Activated T-helper 17 cell treated with anti-CD3 and anti-CD28 coated beads, Interleukin-2, amount 50 U/mL, for 72 hours (primary cell): ENCODE measurements around the gene MATN1. TPM values are rescaled to one million over a fixed set of nuclear protein-coding genes. Genes with fewer than 3 reads are reported as not detected.

Experiments
- ATAC-seq: fragments of 150-1000 bp; cut with Tn5 transposase; replicated peaks from 2 replicates; pipeline ENCODE4 v1.10.0; 2021; ENCODE audit warnings: mild to moderate bottlenecking, moderate library complexity
- H3K27ac Mint-ChIP-seq: one replicate; pipeline ENCODE4 v1.8.0; 2022; ENCODE audit warnings: mixed read lengths
- H3K27me3 Mint-ChIP-seq: one replicate; pipeline ENCODE4 v1.8.0; 2022; ENCODE audit warnings: mixed read lengths
- H3K36me3 Mint-ChIP-seq: one replicate; pipeline ENCODE4 v1.8.0; 2022; ENCODE audit warnings: low read depth, mild to moderate bottlenecking, mixed read lengths
- H3K4me1 Mint-ChIP-seq: one replicate; pipeline ENCODE4 v1.8.0; 2022; ENCODE audit warnings: mixed read lengths
- H3K4me3 Mint-ChIP-seq: one replicate; pipeline ENCODE4 v1.8.0; 2022; ENCODE audit warnings: mild to moderate bottlenecking, mixed read lengths
- H3K9me3 Mint-ChIP-seq: one replicate; pipeline ENCODE4 v1.8.0; 2022; ENCODE audit warnings: mixed read lengths
- total RNA-seq, 2 donors: library from RNA; stranded (reverse); gene quantifications; one replicate each; pipeline ENCODE4 v1.2.3, GENCODE V29; 2022

MATN1 gene
- total RNA-seq, 2 donors from 2014 or later, result 0.26 to 0.52 TPM

DNA sequence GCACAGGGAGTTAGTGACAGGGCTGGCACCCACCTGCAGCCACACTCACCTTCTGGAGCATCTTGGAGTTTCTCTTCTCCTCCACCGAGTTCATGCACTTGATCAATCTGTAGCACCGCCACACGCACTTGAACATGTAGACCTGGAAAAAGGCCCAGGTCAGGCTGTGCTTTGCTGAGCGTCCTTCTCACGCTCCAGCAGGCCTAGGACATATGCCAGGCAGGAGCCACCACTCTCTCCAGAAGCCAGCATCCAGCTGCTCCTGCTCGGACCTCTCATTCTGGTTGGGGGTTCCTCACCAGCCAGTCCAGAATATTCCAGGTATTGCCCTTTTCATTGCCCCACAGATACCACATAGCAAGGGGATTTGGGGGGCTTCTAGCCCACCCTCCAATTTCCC, 11.7 kb upstream of the MATN1 start:
- peaks cover 85% of the 10 kb centered on the region for H3K36me3 Mint-ChIP-seq
- no peak for ATAC-seq
- H3K9me3 Mint-ChIP-seq, result no peaks in the 10 kb centered on the region
- H3K4me1 Mint-ChIP-seq, result peaks cover 4% of the 10 kb centered on the region
- H3K27ac Mint-ChIP-seq, result peak overlapping the region; percentile 11
- no peaks in the 10 kb centered on the region for H3K27me3 Mint-ChIP-seq
- no peak overlapping the region for H3K4me3 Mint-ChIP-seq

DNA sequence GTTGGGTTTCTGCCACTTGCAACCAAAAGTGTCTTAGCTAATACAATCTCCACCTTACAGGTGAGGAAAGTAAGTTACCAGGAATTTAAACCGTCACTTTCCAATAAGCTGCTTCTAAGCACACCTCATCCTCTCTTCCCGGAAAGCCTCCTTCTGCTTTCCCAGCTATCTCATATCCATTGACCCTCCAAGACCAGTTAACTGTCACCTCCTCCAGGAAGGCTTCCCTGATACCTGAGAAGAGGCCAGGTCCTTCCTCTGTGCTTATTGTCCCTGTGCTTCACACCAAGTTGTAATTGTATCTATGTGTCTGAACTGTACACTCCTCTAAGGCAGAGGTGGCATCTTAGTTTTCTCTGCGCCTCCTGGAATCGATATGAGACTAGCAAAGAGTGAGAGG, 11.2 kb upstream of the MATN1 start:
- Mint-ChIP-seq H3K27ac (peak overlapping the region; percentile 11), H3K4me3 (no peak overlapping the region), H3K4me1 (peaks cover 4% of the 10 kb centered on the region), H3K36me3 (peaks cover 80% of the 10 kb centered on the region), H3K27me3 (no peaks in the 10 kb centered on the region), H3K9me3 (no peaks in the 10 kb centered on the region)
- no peak for ATAC-seq

GRCh38 chr1:30734106-30734505, 10.7 kb upstream of the MATN1 start:
- Mint-ChIP-seq H3K27ac (peak overlapping the region; percentile 11), H3K4me1 (peaks cover 4% of the 10 kb centered on the region), H3K36me3 (peaks cover 75% of the 10 kb centered on the region), H3K27me3 (no peaks in the 10 kb centered on the region), H3K4me3 (no peak overlapping the region), H3K9me3 (no peaks in the 10 kb centered on the region)
- ATAC-seq, result no peak

DNA sequence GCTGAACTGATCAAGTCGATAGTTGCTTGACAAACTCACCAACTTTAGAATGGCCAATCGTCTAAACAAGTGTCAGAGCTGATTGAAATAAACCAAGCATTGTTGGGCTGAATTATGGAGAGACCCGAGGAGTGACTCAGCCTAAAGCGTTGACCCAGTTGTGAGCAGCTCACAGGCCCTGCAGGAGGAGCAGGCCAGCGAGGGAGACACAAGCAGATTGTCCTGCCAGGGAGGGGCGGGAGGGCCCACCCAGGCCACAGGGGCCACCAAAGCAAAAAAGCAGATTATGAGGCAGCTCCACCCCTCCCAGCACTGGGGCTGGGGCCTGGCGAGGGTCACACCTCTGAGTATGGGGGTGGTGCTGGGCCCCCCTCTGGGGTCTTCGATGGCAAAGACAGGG, 10.1 kb upstream of the MATN1 start:
- Mint-ChIP-seq H3K27ac (no peak overlapping the region), H3K27me3 (no peaks in the 10 kb centered on the region), H3K36me3 (peaks cover 69% of the 10 kb centered on the region), H3K4me3 (no peak overlapping the region), H3K9me3 (no peaks in the 10 kb centered on the region), H3K4me1 (no peaks in the 10 kb centered on the region)
- ATAC-seq, result no peak

- Mint-ChIP-seq H3K27me3 (no peaks in the 10 kb centered on the region), H3K4me3 (peak overlapping the region; percentile 3), H3K27ac (peak overlapping the region; percentile 59), H3K36me3 (peaks cover 58% of the 10 kb centered on the region), H3K4me1 (no peaks in the 10 kb centered on the region), H3K9me3 (no peaks in the 10 kb centered on the region)
- ATAC-seq, result peak; percentile 28
Measured at GRCh38 chr1:30732277-30732996, 9.1 kb upstream of the MATN1 start.

DNA sequence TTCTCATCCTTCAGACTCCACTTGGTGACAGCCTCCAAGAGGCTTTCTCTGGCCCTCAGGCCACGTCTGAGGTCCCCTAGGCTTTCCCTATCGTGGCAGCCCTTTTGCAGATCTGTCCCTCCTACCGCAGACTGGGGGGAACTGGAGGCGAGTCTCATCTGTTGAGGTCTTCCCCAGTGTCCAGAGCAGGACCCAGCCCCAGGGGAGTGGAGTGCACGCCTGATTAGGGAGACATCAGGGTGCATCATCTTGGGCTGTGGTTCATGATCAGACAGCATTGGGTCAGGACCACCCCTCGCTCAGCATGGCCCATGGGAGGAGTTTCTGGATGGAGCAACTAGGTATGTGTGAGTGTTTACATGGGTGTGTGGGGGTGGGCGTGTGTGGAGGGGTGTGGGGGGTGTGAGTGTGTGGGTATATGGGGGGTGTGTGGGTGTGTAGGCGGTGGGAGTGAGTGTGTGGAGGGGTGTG, 8.5 kb upstream of the MATN1 start:
- peak; percentile 73 for ATAC-seq
- peaks cover 53% of the 10 kb centered on the region for H3K36me3 Mint-ChIP-seq
- no peaks in the 10 kb centered on the region for H3K9me3 Mint-ChIP-seq
- H3K4me3 Mint-ChIP-seq, result peak overlapping the region; percentile 3
- no peaks in the 10 kb centered on the region for H3K27me3 Mint-ChIP-seq
- no peaks in the 10 kb centered on the region for H3K4me1 Mint-ChIP-seq
- H3K27ac Mint-ChIP-seq, result peak overlapping the region; percentile 59

DNA sequence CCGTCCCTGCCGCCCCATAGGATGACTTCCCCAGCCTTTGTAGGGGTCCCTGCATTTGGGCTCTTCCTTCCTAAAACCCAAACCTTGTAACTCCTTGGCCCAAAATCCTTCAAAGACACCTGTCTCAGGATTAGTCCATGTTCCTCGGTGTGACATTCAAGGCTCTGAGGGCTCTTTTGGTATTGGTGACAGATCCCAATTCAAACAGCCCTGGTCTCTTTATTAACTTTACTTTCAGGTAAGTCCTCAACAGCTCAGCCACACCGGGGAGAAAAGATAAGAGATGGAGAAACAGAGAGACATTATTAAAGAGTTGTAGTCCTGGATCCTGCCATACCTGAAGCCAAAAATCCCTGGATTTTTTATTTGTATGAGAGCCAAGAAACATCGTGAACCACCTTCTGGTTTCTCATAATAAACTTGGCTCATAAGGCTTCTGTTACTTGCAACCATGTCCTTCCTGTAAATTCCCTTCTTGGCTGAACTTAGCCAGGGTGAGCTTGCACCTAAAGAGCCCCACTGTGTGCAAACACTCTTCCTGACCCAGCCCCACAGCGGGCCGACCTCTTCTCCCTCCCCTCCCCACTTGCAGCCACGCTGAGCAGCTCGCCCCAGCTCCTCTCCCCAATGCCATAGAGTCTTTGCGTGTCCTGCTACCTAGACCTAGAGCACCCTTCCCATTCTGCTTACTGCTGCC, 7.9 kb upstream of the MATN1 start:
- no peaks in the 10 kb centered on the region for H3K4me1 Mint-ChIP-seq
- H3K9me3 Mint-ChIP-seq, result no peaks in the 10 kb centered on the region
- H3K36me3 Mint-ChIP-seq, result peaks cover 47% of the 10 kb centered on the region
- peak overlapping the region; percentile 59 for H3K27ac Mint-ChIP-seq
- peak; percentile 55 for ATAC-seq
- no peak overlapping the region for H3K4me3 Mint-ChIP-seq
- H3K27me3 Mint-ChIP-seq, result no peaks in the 10 kb centered on the region

GRCh38 chr1:30730346-30731108, 7.1 kb upstream of the MATN1 start:
- H3K27ac Mint-ChIP-seq, result peak overlapping the region; percentile 59
- H3K4me3 Mint-ChIP-seq, result no peak overlapping the region
- H3K36me3 Mint-ChIP-seq, result peaks cover 39% of the 10 kb centered on the region
- no peaks in the 10 kb centered on the region for H3K9me3 Mint-ChIP-seq
- no peaks in the 10 kb centered on the region for H3K27me3 Mint-ChIP-seq
- no peak for ATAC-seq
- no peaks in the 10 kb centered on the region for H3K4me1 Mint-ChIP-seq

- no peaks in the 10 kb centered on the region for H3K4me1 Mint-ChIP-seq
- H3K27me3 Mint-ChIP-seq, result no peaks in the 10 kb centered on the region
- H3K9me3 Mint-ChIP-seq, result no peaks in the 10 kb centered on the region
- ATAC-seq, result no peak
- H3K36me3 Mint-ChIP-seq, result peaks cover 33% of the 10 kb centered on the region
- H3K27ac Mint-ChIP-seq, result peak overlapping the region; percentile 59
- H3K4me3 Mint-ChIP-seq, result no peak overlapping the region
Measured at GRCh38 chr1:30729901-30730300, 6.5 kb upstream of the MATN1 start.

GRCh38 chr1:30728832-30729638, 5.7 kb upstream of the MATN1 start:
- Mint-ChIP-seq H3K4me1 (peaks cover 2% of the 10 kb centered on the region), H3K36me3 (peaks cover 26% of the 10 kb centered on the region), H3K9me3 (no peaks in the 10 kb centered on the region), H3K27ac (peak overlapping the region; percentile 35), H3K4me3 (no peak overlapping the region), H3K27me3 (no peaks in the 10 kb centered on the region)
- ATAC-seq, result no peak

DNA sequence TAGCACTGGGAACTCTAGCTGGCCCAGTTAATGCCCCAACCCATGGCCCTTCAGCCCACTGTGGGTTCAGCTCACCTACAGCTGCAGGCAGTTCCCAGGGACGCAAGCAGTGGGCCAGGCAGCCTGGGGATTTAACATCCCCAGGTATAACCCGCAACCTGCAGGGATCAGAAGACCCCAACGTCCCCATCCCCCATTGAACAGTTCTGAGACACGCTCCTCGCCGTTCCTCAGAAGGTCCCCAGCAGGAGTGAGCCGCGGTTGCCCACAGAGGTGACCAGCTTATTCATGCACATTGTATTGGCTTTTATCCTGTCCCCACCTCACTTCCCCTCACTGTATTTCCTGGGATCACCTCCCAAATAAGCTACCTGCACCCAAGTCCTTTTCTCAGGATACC, 5.0 kb upstream of the MATN1 start:
- H3K27me3 Mint-ChIP-seq, result no peaks in the 10 kb centered on the region
- peaks cover 6% of the 10 kb centered on the region for H3K4me1 Mint-ChIP-seq
- no peak overlapping the region for H3K4me3 Mint-ChIP-seq
- peak overlapping the region; percentile 35 for H3K27ac Mint-ChIP-seq
- no peaks in the 10 kb centered on the region for H3K9me3 Mint-ChIP-seq
- H3K36me3 Mint-ChIP-seq, result peaks cover 22% of the 10 kb centered on the region
- ATAC-seq, result no peak

- peaks cover 17% of the 10 kb centered on the region for H3K36me3 Mint-ChIP-seq
- no peak for ATAC-seq
- peak overlapping the region; percentile 35 for H3K27ac Mint-ChIP-seq
- H3K4me1 Mint-ChIP-seq, result peaks cover 6% of the 10 kb centered on the region
- no peaks in the 10 kb centered on the region for H3K27me3 Mint-ChIP-seq
- no peaks in the 10 kb centered on the region for H3K9me3 Mint-ChIP-seq
- no peak overlapping the region for H3K4me3 Mint-ChIP-seq
Measured at GRCh38 chr1:30727824-30728223, 4.4 kb upstream of the MATN1 start.

- Mint-ChIP-seq H3K4me3 (no peak overlapping the region), H3K27ac (no peak overlapping the region), H3K27me3 (no peaks in the 10 kb centered on the region), H3K9me3 (no peaks in the 10 kb centered on the region), H3K4me1 (peaks cover 6% of the 10 kb centered on the region), H3K36me3 (peaks cover 9% of the 10 kb centered on the region)
- ATAC-seq, result no peak
Measured at GRCh38 chr1:30726773-30727684, 3.6 kb upstream of the MATN1 start.
